ENCODE data around the gene RPN2. TPM values are rescaled to one million over a fixed set of nuclear protein-coding genes. Genes with fewer than 3 reads are reported as not detected.

Gene RPN2
- total and polyA plus RNA-seq, 4 donors: 153 to 241 (median 177) TPM

DNA sequence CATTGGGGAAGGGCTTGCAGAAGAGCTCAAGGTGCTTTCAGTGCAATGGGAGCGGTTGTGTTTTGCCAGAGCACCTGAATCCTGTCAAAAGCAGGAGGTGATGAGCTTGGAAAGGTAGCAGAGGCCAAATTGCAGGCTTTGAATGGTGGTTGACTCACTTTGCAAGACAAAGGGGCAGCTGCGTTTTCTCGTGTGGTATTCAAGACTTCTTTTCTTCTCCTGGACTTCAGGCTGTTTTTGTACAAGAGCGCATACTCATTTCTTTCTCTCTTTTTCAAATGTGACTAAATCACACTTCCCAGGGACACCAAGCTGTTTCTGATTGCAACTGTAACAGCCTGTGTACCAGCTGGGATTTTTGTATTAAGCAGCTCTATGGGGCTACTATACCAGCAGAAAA lies 50.2 kb downstream of the RPN2 start (continued):
- TF ChIP-seq, protein P1, sequence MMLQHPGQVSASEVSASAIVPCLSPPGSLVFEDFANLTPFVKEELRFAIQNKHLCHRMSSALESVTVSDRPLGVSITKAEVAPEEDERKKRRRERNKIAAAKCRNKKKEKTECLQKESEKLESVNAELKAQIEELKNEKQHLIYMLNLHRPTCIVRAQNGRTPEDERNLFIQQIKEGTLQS (IDR thresholded peaks at IDR 0.05): no peak
- TF ChIP-seq FOXA1 (IDR thresholded peaks at IDR 0.05): no peak

DNA sequence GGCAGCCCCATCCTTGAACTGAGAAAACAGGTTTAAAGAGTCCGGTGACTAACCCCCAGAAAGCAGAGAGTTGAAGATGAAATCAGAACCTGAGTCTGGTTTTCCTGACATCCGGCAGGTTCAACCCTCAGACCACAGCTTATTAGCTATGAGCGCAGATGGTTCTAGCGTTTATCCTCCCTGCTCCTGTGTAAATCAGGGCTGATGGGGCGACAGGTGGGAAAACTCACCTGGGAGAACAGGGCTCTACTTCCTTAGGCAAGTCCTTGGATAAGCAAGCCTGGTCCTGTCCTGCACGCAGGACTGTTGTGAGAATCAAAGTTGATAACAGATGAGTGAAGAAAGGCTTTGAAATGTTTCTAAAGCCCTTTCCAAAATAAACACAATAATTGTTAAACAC lies 51.1 kb downstream of the RPN2 start:
- H3K4me3 ChIP-seq (ENCODE audit: low read depth in 1 of 3, low read length in 3 of 3): no peak overlapping the region
- no peaks in the 10 kb centered on the region for H3K27me3 ChIP-seq (ENCODE audit: control insufficient read depth in 4 of 4, insufficient read depth in 4 of 4, low read length in 3 of 4)
- no peak overlapping the region for H3K27ac ChIP-seq (ENCODE audit: low read depth in 1 of 2, low read length in 2 of 2)
- no peaks in the 10 kb centered on the region for H3K9me3 ChIP-seq (ENCODE audit: control insufficient read depth in 4 of 4, low read length in 3 of 4)
- no peaks in the 10 kb centered on the region for H3K4me1 ChIP-seq (ENCODE audit: control insufficient read depth in 4 of 4, insufficient read depth in 4 of 4, low read length in 3 of 4)
- DNase-seq (ENCODE audit: low spot score): no peak
- peaks cover 6 to 94% (median 79%) of the 10 kb centered on the region in 4 donors for H3K36me3 ChIP-seq (ENCODE audit: control insufficient read depth in 4 of 4, insufficient read depth in 3 of 4, low read depth in 1 of 4, low read length in 3 of 4)
- TF ChIP-seq, protein P1 (IDR thresholded peaks at IDR 0.05): no peak
- TF ChIP-seq FOXA1 (IDR thresholded peaks at IDR 0.05): no peak
- no peak for TF ChIP-seq TAF1 (conservative IDR thresholded peaks at IDR 0.05)
- TF ChIP-seq YY1 (IDR thresholded peaks at IDR 0.05): no peak
- no peak for TF ChIP-seq RAD21 (IDR thresholded peaks at IDR 0.05)
- H3K9ac ChIP-seq (ENCODE audit: low read depth in 1 of 2, low read length in 2 of 2): no peak overlapping the region
- 97% methylated on average over 6 of the region's 6 CpGs for whole genome bisulfite sequencing

DNA sequence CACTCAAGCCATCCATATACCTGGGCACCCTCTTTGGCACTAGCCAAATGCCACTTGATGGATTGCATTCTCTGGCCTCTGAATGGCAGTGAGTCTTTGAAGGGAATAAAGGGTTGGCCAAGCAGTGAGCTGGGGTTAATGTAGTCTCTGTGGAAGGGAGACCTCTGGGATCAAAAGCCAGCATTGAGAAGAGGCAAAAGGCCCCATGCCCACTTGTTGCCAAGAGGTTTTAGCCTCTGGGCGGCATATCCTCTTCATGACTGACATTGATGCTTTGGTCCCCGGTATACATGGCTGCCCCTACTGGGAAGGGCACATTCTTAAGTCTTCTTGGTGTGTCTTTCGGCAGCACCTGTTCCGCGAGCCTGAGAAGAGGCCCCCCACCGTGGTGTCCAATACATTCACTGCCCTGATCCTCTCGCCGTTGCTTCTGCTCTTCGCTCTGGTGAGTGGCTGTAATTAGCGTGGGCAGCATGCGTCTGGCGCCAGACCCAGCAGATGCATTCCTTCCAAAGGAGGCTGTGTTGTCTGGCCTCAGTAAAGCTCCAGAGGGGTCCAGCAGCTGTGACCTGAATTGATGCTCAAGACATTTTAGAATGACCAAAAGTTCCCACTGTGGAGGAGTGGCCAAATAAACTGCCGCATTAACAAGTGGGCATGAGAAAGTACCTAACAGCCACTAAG lies 53.0 kb downstream of the RPN2 start:
- H3K36me3 ChIP-seq (ENCODE audit: control insufficient read depth in 4 of 4, insufficient read depth in 3 of 4, low read depth in 1 of 4, low read length in 3 of 4): peaks cover 11 to 90% (median 76%) of the 10 kb centered on the region in 4 donors
- H3K9me3 ChIP-seq (ENCODE audit: control insufficient read depth in 4 of 4, low read length in 3 of 4): no peaks in the 10 kb centered on the region
- H3K4me1 ChIP-seq (ENCODE audit: control insufficient read depth in 4 of 4, insufficient read depth in 4 of 4, low read length in 3 of 4): no peaks in the 10 kb centered on the region
- H3K4me3 ChIP-seq (ENCODE audit: low read depth in 1 of 3, low read length in 3 of 3): no peak overlapping the region
- no peak overlapping the region for H3K9ac ChIP-seq (ENCODE audit: low read depth in 1 of 2, low read length in 2 of 2)
- no peaks in the 10 kb centered on the region for H3K27me3 ChIP-seq (ENCODE audit: control insufficient read depth in 4 of 4, insufficient read depth in 4 of 4, low read length in 3 of 4)
- no peak overlapping the region for H3K27ac ChIP-seq (ENCODE audit: low read depth in 1 of 2, low read length in 2 of 2)
- 97% methylated on average over 13 of the region's 13 CpGs for WGBS
- no peak for DNase-seq (ENCODE audit: low spot score)
- TF ChIP-seq RXRA (IDR thresholded peaks at IDR 0.05) (no peak), RAD21 (IDR thresholded peaks at IDR 0.05) (no peak), TAF1 (conservative IDR thresholded peaks at IDR 0.05) (no peak), HNF4G (IDR thresholded peaks at IDR 0.05) (no peak), HNF4A (conservative IDR thresholded peaks at IDR 0.05) (no peak), SP1 (IDR thresholded peaks at IDR 0.05) (no peak), YY1 (IDR thresholded peaks at IDR 0.05) (no peak)
- TF ChIP-seq, protein P2, sequence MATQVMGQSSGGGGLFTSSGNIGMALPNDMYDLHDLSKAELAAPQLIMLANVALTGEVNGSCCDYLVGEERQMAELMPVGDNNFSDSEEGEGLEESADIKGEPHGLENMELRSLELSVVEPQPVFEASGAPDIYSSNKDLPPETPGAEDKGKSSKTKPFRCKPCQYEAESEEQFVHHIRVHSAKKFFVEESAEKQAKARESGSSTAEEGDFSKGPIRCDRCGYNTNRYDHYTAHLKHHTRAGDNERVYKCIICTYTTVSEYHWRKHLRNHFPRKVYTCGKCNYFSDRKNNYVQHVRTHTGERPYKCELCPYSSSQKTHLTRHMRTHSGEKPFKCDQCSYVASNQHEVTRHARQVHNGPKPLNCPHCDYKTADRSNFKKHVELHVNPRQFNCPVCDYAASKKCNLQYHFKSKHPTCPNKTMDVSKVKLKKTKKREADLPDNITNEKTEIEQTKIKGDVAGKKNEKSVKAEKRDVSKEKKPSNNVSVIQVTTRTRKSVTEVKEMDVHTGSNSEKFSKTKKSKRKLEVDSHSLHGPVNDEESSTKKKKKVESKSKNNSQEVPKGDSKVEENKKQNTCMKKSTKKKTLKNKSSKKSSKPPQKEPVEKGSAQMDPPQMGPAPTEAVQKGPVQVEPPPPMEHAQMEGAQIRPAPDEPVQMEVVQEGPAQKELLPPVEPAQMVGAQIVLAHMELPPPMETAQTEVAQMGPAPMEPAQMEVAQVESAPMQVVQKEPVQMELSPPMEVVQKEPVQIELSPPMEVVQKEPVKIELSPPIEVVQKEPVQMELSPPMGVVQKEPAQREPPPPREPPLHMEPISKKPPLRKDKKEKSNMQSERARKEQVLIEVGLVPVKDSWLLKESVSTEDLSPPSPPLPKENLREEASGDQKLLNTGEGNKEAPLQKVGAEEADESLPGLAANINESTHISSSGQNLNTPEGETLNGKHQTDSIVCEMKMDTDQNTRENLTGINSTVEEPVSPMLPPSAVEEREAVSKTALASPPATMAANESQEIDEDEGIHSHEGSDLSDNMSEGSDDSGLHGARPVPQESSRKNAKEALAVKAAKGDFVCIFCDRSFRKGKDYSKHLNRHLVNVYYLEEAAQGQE (IDR thresholded peaks at IDR 0.05): no peak
- TF ChIP-seq, protein P1 (IDR thresholded peaks at IDR 0.05): no peak

All from liver (tissue), 9 donors.